HG03175 (cell line): ENCODE data around the gene USF2.

Experiments
- ATAC-seq: cut with Tn5 transposase; IDR thresholded peaks from one replicate; pipeline ENCODE4 v1.9.1; 2021; ENCODE audit warnings: mild to moderate bottlenecking, moderate library complexity; ENCODE audit not compliant: unreplicated experiment

Gene USF2

GRCh38 chr19:35298561-35298972, 29.8 kb downstream of the USF2 start:
- no peak for ATAC-seq

GRCh38 chr19:35299523-35300338, 31.0 kb downstream of the USF2 start:
- ATAC-seq: no peak

- ATAC-seq: no peak
Measured at GRCh38 chr19:35300339-35300649, 31.5 kb downstream of the USF2 start.

- no peak for ATAC-seq
Measured at GRCh38 chr19:35301961-35302360, 33.2 kb downstream of the USF2 start.

GRCh38 chr19:35302446-35302845, 33.7 kb downstream of the USF2 start:
- ATAC-seq: no peak

GRCh38 chr19:35303357-35303915, 34.7 kb downstream of the USF2 start:
- ATAC-seq: no peak

GRCh38 chr19:35304036-35304435, 35.3 kb downstream of the USF2 start:
- no peak for ATAC-seq

- ATAC-seq: no peak
Measured at GRCh38 chr19:35305181-35305580, 36.4 kb downstream of the USF2 start.

GRCh38 chr19:35306473-35307246, 37.9 kb downstream of the USF2 start:
- ATAC-seq: no peak

- no peak for ATAC-seq
Measured at GRCh38 chr19:35307931-35308330, 39.2 kb downstream of the USF2 start.

- ATAC-seq: no peak
Measured at GRCh38 chr19:35308910-35309309, 40.1 kb downstream of the USF2 start.

- ATAC-seq: no peak
Measured at GRCh38 chr19:35309481-35310279, 40.9 kb downstream of the USF2 start.

GRCh38 chr19:35310331-35310730, 41.6 kb downstream of the USF2 start:
- ATAC-seq: no peak

GRCh38 chr19:35310811-35311465, 42.2 kb downstream of the USF2 start:
- no peak for ATAC-seq

GRCh38 chr19:35311901-35312665, 43.3 kb downstream of the USF2 start:
- ATAC-seq: no peak

- no peak for ATAC-seq
Measured at GRCh38 chr19:35313587-35313986, 44.8 kb downstream of the USF2 start.

- ATAC-seq: no peak
Measured at GRCh38 chr19:35314031-35314430, 45.3 kb downstream of the USF2 start.

GRCh38 chr19:35314858-35315470, 46.2 kb downstream of the USF2 start:
- ATAC-seq: no peak

GRCh38 chr19:35315883-35316282, 47.1 kb downstream of the USF2 start:
- no peak for ATAC-seq

GRCh38 chr19:35316560-35316959, 47.8 kb downstream of the USF2 start:
- ATAC-seq: no peak
